Activated CD4-positive, alpha-beta T cell treated with anti-CD3 and anti-CD28 coated beads for 4 hours (primary cell): Measurements from ENCODE around the gene TNFAIP6.
"Not testable (repeated sequence)": the region's sequence is repeated elsewhere in the genome, so short reads cannot be mapped to it uniquely, and the experiment has no call there.

Experiments used
- DNase-seq, 2 donors: peaks; one replicate each; pipeline ENCODE4 v3.0.0-alpha.2; 2020

TNFAIP6 gene, protein sequence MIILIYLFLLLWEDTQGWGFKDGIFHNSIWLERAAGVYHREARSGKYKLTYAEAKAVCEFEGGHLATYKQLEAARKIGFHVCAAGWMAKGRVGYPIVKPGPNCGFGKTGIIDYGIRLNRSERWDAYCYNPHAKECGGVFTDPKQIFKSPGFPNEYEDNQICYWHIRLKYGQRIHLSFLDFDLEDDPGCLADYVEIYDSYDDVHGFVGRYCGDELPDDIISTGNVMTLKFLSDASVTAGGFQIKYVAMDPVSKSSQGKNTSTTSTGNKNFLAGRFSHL

DNA sequence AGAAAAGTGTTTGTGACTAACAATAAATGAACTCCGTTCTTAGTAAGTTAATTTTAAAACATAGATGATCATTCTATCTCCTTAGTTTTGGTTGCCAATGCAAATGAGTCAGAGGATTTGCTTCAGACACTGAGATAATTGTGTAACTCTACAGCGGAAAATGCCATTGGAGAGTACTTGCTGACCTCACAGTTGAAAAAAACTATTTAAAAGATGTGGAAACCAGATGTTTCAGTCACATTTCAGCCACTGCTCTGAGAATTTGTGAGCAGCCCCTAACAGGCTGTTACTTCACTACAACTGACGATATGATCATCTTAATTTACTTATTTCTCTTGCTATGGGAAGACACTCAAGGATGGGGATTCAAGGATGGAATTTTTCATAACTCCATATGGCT is at the start of gene TNFAIP6:
TNFAIP6 (plus strand) TSS at position 234 of the 400 bp plus-strand sequence; CDS start at position 309, 75 bp downstream.
- DNase-seq: no peak

DNA sequence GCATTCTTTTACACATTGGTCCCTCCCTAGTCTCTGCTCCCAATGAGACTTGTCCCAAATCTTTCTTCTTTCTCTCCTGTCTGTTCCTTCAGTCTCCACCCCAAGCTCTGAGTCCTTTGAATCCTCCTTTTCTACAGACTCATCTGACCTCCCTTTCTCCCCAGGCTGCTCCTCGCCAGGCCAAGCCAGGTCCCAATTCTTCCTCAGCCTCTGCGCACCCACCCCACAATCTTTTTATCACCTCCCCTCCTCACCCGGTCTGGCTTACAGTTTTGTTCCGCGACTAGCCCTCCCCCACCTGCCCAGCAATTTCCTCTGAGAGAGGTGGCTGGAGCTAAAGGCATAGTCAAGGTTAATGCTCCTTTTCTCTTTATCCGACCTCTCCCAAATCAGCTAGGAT is 47.1 kb upstream of the TNFAIP6 start:
- DNase-seq: not testable (repeated sequence)

DNA sequence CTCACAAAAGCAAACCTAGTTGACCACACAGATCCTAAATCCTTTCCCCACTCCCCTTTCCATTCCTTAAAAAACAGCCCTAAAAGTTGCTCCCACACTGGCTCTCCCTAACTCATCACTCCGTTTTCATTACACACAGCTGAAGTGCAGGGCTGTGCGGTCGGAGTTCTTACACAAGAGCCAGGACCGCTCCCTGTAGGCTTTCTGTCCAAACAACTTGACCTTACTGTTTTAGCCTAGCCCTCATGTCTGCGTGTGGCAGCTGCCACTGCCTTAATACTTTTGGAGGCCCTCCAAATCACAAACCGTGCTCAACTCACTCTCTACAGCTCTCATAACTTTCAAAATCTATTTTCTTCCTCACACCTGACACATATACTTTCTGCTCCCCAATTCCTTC is 45.0 kb upstream of the TNFAIP6 start:
- not testable (repeated sequence) for DNase-seq

DNA sequence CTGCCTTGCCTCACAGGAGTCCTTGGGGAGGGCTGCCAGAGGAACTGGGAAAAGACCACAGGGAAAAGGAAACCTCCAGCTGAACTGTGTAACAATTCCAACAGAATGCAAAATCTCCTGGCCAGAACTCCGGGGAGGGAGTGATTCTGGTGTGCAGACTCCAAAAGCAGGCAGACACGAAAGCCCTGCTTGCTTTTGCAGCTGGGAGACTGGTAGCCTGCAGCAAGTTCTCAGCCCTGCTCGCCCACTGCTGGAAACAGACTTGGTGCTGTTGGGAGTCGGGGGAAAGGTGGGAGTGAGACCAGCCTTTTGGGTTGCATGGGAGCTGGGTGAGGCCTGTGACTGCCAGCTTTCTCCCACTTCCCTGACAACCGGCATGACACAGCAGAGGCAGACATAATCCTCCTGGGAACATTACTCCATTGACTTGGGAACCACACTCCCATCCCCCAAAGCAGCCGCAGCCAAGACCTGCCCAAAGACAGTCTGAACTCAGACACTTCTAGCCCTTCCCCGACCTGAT is 42.0 kb upstream of the TNFAIP6 start:
- no peak for DNase-seq

DNA sequence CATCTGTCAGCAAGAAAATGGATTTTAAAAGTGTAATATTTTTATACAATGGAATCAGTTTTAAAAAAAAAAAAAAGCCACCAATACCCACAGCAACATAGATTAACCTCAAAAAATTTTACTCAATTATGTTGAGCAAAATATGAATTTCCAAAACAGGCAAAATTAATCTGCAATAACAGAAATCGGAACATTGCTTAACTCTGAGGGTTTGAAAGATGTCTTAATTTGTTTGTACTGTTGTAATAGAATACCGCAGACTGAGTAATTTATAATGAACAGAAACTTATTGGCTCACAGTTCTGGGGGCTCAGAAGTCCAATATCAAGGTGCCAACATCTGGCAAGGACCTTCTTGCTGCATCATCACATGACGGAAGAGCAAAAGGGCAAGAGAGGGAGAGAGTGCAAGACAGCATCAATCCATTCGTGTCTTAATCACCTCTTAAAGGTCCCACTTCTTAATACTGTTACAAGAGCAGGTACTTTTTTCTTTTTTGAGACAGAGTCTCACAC is 31.8 kb upstream of the TNFAIP6 start:
- no peak for DNase-seq

DNA sequence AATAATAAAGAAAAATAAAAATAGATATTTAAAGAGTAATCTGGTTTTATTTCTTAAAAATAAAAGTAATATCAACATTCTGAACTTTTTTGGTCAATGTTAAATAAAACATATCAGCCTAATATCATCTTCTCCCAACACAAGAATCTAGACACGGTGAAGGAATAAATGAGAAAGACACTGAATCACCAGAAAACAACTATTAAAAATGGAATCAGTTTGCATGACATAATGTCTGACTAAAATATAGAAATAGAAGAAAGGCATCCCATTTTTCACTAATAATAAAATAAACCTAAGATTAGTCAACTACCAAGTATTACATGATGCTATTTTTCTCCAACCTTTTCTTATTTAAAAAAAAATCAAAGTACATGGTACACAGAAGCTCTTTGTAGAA is 30.8 kb upstream of the TNFAIP6 start:
- no peak for DNase-seq

DNA sequence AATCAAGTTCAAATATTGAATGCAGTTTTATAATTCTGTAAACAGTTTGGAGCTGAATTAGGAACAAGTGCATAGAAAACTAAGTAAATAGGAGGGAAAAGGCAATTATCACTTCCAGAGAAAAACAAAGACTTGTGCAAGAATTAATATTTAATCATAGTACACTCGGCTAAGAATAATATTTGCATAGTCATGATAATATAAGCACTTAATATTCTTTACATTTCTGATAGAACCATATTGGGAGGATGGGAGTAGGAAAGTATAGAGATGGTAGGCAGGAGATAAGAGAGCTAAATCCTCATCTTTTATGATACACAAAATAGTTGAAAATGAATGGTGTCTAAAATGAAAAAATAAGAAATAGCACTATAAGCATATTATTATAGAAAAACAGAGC is 27.4 kb upstream of the TNFAIP6 start:
- DNase-seq: no peak

DNA sequence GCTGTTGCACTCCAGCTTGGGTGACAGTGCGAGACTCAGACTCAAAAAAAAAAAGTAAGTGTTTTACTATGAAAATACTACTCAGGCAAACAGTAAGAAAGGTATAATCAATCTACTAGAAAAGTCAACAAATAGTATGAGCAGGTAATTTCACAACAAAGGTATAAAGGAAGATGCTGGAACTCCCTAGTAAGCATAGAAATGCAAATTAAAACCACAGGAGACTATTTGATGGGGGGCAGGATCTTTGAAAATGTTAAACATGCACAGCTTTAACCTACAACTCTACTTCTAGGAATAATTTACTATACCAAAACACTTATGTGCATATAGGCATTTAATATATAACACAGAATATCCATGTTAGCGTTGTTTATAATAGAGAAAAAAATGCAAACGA is 24.3 kb upstream of the TNFAIP6 start:
- no peak for DNase-seq

DNA sequence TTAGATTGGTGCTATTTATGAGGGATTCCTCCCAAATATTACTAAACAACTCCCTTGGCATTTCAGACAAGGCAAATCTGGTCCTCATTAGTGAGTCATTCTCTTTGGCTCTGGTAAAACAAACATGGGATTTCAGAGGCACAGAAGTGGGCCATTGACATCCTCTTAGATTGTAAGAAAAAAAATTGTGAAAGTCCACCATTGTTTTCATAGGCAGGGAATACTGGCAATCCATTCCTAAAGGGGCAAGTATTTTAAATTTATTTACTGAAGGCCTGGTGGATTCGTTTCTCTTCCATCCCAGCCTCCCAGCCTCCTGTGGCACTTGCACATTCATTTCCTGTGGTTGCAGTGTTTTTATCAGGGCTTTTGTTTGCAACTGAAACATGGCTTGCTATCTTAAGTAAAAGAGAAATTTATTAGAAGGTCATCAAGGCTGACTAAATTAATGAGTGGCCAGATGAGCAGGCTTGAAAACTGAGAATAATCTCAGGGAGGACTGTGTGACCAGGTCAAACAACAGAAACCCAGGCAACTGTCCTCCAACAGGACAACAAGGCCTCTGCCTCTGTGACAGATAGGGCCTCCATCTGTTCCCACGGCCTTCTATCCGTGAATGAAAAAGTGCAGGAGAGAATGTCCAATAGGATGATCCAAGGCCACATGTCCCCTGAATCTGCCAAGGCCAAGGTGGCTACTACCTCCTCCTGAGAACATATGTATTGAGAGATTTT is 23.1 kb upstream of the TNFAIP6 start:
- no peak for DNase-seq

DNA sequence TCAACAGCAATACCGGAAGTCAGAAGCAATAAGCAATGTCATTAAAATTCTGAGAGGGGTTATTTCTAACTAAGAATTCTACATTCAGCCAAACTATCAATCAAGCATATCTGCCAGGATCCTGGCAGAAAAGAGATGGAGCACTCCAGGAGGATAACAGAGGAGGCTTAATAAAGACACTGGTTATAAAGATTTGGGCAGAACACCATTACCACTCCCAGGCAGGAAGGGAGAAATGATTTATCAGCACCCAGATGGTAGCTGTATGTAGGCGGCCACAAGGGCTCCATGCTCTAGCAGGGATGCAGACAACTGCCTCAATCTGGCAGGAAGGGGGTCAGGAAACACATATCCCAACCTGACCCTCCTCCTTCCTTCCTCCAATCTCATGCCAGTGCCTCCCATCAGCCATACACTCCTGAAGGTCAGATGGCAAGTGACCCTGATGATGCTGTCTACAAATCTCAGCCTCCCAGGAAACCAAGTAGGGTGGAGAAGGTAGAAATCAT is 20.5 kb upstream of the TNFAIP6 start:
- no peak for DNase-seq

DNA sequence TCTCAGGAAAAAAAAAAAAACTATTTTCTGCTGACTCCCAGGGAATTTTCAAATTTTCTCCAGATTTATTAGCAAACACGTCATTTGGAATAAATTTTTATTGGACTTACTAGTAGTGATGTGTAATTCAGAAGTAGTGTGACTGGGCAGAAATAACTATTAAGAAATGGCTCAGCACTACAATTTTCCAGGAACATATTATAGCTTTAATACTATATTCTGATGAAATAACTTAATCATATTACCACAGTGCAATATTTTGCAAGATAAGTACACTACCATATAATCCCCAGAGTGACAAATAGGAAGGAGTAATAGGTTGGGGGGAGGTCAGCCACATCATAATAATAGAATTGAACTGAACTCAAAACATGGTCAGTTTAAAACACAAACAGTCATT is 19.7 kb upstream of the TNFAIP6 start:
- no peak for DNase-seq

DNA sequence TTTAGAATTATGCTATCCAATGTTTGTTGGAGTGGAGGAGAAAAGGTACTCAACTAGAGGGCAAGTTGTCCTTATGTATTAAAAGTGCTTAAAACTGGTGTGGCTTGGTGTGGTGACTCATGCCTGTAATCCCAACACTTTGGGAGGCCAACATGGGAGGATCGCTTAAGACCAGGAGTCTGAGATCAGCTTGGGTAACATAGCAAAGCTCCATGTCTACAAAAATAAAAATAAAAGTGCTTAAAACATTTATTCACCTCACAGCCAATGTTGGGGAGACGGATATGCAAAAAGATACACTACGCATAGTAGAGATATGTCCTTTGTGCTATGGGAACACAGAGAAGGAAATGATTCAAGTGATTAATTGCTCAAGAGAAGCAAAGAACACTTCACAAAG is 19.3 kb upstream of the TNFAIP6 start:
- DNase-seq: no peak

DNA sequence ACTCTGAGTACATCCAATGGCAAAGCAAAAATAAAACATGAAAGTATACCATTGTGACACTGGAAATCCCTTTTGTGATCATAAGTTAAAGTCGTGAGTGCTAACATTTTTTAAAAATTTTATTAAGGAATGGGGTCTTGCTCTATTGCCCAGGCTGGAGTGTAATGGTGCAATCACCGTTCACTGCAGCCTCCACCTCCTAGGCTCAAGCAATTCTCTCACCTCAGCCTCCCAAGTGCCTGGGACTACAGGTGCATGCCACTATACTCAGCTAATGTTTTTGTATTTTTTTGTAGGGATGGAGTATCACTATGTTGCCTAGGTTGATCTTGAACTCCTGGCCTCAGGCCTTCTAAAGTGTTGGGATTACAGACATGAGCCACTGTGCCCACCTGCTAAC is 14.3 kb upstream of the TNFAIP6 start:
- no peak for DNase-seq

DNA sequence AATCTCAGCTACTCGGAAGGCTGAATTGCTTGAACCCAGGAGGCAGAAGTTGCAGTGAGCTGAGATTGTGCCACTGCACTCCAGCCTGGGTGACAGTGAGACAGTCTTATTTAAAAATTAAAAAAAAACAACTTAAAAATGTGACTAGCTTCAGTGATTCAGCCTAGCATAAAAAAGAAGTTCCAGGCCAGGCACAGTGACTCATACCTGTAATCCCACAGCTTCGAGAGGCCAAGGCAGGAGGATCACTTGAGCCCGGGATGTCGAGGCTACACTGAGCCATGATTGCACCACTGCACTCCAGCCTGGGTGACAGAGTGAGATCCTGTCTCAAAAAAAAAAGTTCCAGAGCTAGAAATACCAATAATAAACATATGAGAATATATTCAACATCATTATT is 13.2 kb upstream of the TNFAIP6 start:
- DNase-seq: not testable (repeated sequence)

DNA sequence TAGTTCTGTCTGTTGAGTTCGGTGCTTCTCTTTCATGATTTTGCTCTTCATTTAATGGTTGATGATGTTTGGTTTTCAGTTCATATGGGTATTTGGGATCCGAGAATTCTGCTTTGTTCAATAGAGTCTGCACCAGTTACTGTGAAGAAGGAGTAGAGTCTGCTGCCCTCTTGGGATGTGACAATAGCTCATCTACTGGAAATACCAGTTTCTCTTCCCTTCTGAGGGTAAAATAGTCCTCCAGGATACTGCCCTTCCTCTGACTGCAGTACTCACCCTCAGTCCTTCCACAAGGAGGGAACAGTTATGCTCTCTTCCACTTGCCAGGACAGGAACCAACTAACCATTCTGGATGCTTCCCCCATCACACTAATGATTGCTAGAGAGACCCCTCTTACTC is 12.5 kb upstream of the TNFAIP6 start:
- DNase-seq: no peak

DNA sequence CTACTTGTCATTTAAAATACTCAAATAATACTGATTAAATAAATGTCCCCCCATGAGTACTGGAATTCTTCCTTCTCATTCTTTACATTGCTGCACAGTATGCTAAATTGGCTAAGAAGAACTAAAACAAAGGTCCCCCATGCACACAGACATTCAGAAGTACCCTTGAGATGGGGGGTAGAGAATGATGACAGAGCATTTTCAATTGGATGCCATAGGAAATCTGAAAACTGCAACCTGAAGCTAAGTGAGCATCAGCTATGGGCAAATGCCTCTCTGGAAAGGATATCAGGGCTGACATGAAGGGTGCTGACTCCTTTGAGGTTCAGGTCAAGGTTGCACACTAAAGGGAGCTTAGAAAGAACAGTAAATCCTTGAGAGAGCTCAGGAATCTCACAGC is 10.1 kb upstream of the TNFAIP6 start:
- DNase-seq: no peak

DNA sequence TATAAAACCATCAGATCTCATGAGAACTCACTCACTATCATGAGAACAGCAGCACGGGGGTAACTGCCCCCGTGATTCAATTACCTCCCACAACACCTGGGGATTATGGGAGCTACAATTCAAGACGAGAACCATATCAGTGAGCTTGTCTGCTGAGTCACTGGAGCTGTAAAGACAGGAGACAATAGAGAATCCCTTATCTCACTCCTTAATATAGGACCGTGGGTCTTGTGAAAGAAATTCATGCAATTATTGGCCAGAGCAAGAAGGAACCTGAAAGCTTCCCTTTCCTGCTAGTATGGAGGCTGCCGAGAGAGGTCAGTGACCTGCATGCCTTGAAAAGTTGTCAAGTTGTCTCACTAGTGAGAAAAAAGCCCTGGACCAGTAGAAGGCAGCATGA is 9.5 kb upstream of the TNFAIP6 start:
- no peak for DNase-seq

DNA sequence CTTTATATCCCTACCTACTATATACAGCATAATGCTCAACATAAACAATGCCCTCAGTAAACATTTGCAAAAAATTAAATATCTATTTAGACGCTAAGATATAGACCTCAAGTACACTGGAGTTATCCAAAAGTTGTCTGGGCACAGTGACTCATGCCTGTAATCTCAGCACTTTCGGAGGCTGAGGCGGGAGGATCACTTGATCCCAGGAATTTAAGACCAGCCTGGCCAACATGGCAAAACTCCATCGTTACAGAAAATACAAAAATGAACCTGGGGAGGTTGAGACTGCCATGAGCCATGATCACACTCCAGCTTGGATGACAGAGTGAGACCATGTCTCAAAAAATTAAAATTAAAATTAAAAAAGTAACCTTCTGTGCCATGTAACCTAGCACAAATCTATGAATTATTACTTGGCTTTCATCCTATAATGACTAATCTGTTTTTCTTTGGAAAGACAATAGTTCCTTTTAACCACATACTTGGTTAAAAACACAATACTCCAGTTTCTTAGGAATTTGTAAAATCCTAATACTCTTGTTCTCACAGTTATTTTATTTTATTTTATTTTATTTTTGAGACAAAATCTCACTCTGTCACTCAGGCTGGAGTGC is 6.7 kb upstream of the TNFAIP6 start:
- no peak for DNase-seq

DNA sequence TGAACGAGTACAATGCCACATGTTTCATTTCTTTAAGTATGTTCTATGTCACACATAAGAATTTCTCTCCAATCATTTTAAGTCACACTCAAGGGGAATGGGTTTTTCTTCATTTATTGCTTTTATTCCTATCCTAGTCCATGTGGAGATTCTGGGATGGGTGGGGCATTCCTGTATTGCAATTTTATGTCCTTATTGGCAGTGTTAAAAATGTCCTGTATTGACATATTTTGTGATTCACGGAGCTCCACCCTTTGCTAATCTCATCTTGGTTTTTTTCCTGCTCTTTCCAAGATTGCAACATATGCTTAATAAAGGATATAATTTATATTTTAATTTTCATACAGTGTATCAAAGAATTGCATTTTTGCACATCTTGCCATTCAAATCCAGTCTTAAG is 3.4 kb upstream of the TNFAIP6 start:
- DNase-seq: no peak

DNA sequence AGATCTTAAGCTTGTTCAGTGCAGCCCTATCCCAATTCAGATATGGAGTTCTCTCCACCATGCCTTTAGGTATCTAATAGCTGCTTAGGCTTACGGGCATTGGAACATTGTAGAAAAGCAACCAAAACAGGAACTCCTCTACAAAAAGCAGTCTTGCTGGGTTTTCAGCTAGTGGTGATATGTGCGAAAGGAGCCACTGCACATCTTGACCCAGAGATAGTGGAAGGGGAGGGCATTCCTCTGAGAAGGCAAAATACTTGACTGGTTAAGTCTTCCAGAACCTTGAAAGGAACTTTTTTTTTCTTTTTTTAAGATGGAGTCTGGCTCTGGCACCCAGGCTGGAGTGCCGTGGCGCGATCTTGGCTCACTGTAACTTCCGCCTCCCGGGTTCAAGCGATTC is 2.6 kb upstream of the TNFAIP6 start:
- no peak for DNase-seq

DNA sequence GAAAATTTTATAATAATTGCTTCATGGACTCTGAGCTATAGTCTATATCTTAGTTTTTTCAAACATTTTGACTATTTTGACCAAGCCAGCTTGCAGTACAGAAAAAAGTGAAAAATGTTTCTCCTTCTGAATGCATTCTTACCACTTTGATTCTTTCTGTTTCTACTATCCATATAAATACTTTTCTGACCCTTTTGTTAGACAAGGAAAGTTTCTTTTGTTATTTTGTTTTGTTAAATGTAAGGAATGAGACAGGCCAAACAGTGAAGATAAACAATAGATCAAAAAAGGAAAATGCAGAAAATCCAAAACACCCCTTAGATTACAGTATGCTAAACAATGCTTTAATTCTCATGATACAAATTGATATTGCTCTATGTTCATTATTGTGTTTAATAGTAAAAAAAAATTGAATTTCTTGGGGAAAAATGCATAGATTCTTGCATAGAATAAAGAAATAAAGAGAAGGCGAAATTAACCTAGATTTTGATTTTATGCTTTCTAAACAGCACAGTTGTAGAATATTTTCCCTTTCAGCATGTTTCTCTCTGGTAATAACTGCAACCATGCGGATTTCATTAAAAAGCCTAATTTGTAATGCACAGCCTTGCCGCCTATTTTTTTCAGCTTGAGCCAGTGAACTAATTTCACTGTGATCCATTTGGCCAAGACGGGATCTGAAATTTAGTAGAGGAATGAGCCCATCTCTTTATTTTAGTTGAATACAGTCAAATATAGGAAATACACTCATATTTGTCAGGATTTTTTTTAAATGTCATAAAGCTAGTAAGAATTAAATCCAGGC is 976 bp downstream of the TNFAIP6 start:
- no peak for DNase-seq

DNA sequence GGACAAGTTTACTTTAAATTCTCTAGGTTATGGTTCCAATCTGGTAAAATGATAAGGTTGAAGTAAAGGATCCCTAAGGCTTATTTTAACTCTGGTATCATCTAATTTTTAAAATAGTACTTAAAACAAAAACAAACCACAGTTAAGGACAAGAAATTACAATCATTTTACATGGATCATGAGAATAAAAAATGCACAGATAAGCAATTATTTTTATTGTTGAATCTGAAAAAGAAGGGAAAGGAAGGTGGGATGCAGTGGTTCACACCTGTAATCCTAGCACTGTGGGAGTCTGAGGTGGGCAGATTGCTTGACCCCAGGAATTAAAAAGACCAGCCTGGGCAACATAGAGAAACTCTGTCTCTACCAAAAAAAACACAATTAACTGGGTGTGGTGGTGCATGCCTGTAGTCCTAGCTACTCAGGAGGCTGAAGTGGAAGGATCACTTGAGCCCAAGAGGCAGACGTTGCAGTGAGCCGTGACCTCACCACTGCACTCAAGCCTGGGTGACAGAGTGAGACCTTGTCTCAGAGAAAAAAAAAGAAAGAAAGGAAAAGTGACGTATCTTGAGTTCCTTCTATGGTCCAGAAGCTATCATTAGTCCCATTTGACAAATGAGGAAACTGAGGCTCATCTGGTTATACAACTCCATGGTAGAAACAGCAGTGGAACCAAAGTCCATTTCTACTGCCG is 2.5 kb downstream of the TNFAIP6 start:
- no peak for DNase-seq
